Measurements from ENCODE around the gene ALPK3. TPM values are rescaled to one million over a fixed set of nuclear protein-coding genes. Genes with fewer than 3 reads are reported as not detected.

Gene ALPK3
- total RNA-seq, 1 experiment from 2014 or later: 17.7 TPM

DNA sequence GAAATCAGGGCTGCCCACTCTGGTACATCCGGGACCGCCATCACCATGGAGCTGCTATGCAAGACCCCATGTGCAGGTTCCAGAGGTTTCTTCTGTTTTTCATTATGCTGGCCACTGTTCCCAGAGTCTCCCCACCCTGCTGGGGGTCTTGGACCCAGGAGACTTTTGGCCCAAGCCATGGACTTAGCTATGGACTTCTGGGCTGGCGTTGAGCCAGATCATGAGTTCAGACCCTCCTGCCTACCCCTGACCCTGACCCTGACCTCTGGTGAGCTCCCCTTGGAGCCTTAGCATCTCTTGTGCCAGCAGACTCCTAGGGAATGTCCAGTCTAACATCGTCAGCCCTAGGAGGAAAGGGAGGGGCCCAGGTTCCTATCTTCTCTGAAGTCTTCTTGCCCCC, 92.6 kb downstream of the ALPK3 start:
- H4K20me1 ChIP-seq (ENCODE audit: control insufficient read depth, insufficient read depth, insufficient read length): no peaks in the 10 kb centered on the region
- H4K8ac ChIP-seq (replicated peaks; ENCODE audit: insufficient read length, low read depth, low read length): no peak overlapping the region
- no peak overlapping the region for H2AK5ac ChIP-seq (ENCODE audit: insufficient read length, low read length)
- no peak overlapping the region for H2BK12ac ChIP-seq (ENCODE audit: insufficient read length, low read depth, low read length)
- no peak overlapping the region for H3K27ac ChIP-seq (ENCODE audit: insufficient read length, low read depth, low read length)
- no peaks in the 10 kb centered on the region for H3K36me3 Mint-ChIP-seq (ENCODE audit: insufficient read depth in 1 of 3, low read depth in 3 of 3)
- no peak overlapping the region for H3K4me2 ChIP-seq (ENCODE audit: insufficient read depth, insufficient read length, low read length)
- no peak overlapping the region for H2BK20ac ChIP-seq (ENCODE audit: low read depth, low read length, poor library complexity, severe bottlenecking)
- no peak overlapping the region for H2BK15ac ChIP-seq (ENCODE audit: low read depth, low read length)
- no CpG with 5 or more reads among the region's 4 CpGs for WGBS (ENCODE audit: extremely low coverage, insufficient read length, low lambda C conversion rate)
- H3K79me2 ChIP-seq (ENCODE audit: insufficient read depth, low read length): no peaks in the 10 kb centered on the region
- H3K56ac ChIP-seq (ENCODE audit: insufficient read length, low read depth, low read length): no peak overlapping the region
- TF ChIP-seq, protein P1, sequence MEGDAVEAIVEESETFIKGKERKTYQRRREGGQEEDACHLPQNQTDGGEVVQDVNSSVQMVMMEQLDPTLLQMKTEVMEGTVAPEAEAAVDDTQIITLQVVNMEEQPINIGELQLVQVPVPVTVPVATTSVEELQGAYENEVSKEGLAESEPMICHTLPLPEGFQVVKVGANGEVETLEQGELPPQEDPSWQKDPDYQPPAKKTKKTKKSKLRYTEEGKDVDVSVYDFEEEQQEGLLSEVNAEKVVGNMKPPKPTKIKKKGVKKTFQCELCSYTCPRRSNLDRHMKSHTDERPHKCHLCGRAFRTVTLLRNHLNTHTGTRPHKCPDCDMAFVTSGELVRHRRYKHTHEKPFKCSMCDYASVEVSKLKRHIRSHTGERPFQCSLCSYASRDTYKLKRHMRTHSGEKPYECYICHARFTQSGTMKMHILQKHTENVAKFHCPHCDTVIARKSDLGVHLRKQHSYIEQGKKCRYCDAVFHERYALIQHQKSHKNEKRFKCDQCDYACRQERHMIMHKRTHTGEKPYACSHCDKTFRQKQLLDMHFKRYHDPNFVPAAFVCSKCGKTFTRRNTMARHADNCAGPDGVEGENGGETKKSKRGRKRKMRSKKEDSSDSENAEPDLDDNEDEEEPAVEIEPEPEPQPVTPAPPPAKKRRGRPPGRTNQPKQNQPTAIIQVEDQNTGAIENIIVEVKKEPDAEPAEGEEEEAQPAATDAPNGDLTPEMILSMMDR (conservative IDR thresholded peaks at IDR 0.05): no peak
- no peak overlapping the region for H3K14ac ChIP-seq (ENCODE audit: insufficient read depth, low read length)
- no peak overlapping the region for H2BK5ac ChIP-seq (ENCODE audit: insufficient read length, low read length)
- H3T11ph ChIP-seq (ENCODE audit: low read length): no peak overlapping the region
- no peaks in the 10 kb centered on the region for H3K4me1 ChIP-seq (ENCODE audit: insufficient read depth, low read length)
- no peak overlapping the region for H2AFZ ChIP-seq (ENCODE audit: low read length)
- peaks cover 3 to 10% of the 10 kb centered on the region in 2 experiments for H3K4me1 Mint-ChIP-seq
- H3K4me3 Mint-ChIP-seq: no peak overlapping the region
- no peak for DNase-seq
- no peaks in the 10 kb centered on the region; a peak in 1 of 5 replicates for H3K9me3 Mint-ChIP-seq
- H3K4ac ChIP-seq (ENCODE audit: low read depth, low read length): no peak overlapping the region
- H4K91ac ChIP-seq (ENCODE audit: insufficient read length, low read depth, low read length): no peak overlapping the region
- H3K27ac Mint-ChIP-seq: no peak overlapping the region
- H3K79me1 ChIP-seq (ENCODE audit: insufficient read depth, low read depth, low read length, poor library complexity, severe bottlenecking): no peaks in the 10 kb centered on the region
- no peaks in the 10 kb centered on the region for H3K23me2 ChIP-seq (ENCODE audit: insufficient read length, low read depth, low read length, poor library complexity, severe bottlenecking)
- no peaks in the 10 kb centered on the region for H3K27me3 ChIP-seq (ENCODE audit: insufficient read depth, low read length)
- H3K23ac ChIP-seq (ENCODE audit: insufficient read length, low read depth, low read length): no peak overlapping the region
- no peak overlapping the region for H4K5ac ChIP-seq (ENCODE audit: insufficient read length, low read depth, low read length)
- H3K9ac ChIP-seq (ENCODE audit: extremely low read depth, insufficient read length, low read length): no peak overlapping the region
- H2BK120ac ChIP-seq (ENCODE audit: low read depth, low read length, poor library complexity, severe bottlenecking): no peak overlapping the region
- no peaks in the 10 kb centered on the region for H3K27me3 Mint-ChIP-seq (ENCODE audit: low read depth)
- H3K9me3 ChIP-seq (ENCODE audit: control insufficient read depth, low read depth, low read length): no peaks in the 10 kb centered on the region
- no peak overlapping the region for H3K18ac ChIP-seq (ENCODE audit: insufficient read length, low read depth, low read length)

Measured in H9 (cell line).